H9 (cell line): ENCODE data around the gene ISY1. TPM values are rescaled to one million over a fixed set of nuclear protein-coding genes. Genes with fewer than 3 reads are reported as not detected.
A peak's percentile ranks its signal among the peaks of the same experiment; 100 is the strongest.

Experiments
- DNase-seq: peaks from one replicate; pipeline ENCODE4 v3.0.0-alpha.2; 2017
- H2AFZ ChIP-seq: one replicate; pipeline ENCODE4 v1.6.1; 2013; ENCODE audit warnings: mild to moderate bottlenecking, low read length, control low read depth, moderate library complexity
- H2AK5ac ChIP-seq: 2 replicates; pipeline ENCODE4 v1.6.1; 2013; ENCODE audit warnings: low read length, control low read depth, mixed read lengths; ENCODE audit not compliant: insufficient read length
- H2BK120ac ChIP-seq: one replicate; pipeline ENCODE4 v1.6.1; 2013; ENCODE audit warnings: low read depth, mild to moderate bottlenecking, low read length, control low read depth, inconsistent platforms; ENCODE audit not compliant: poor library complexity, severe bottlenecking
- H2BK12ac ChIP-seq: 2 replicates; pipeline ENCODE4 v1.6.1; 2013; ENCODE audit warnings: low read length, control low read depth, mixed read lengths, low read depth; ENCODE audit not compliant: insufficient read length
- H2BK15ac ChIP-seq: 2 replicates; pipeline ENCODE4 v1.6.1; 2013; ENCODE audit warnings: low read depth, low read length, control low read depth
- H2BK20ac ChIP-seq: one replicate; pipeline ENCODE4 v1.6.1; 2013; ENCODE audit warnings: low read depth, mild to moderate bottlenecking, low read length, control low read depth, inconsistent platforms; ENCODE audit not compliant: poor library complexity, severe bottlenecking
- H2BK5ac ChIP-seq: 2 replicates; pipeline ENCODE4 v1.6.1; 2013; ENCODE audit warnings: low read length, control low read depth, mixed read lengths; ENCODE audit not compliant: insufficient read length
- H3K14ac ChIP-seq: 2 replicates; pipeline ENCODE4 v1.6.1; 2013; ENCODE audit warnings: low read length, control low read depth; ENCODE audit not compliant: insufficient read depth
- H3K18ac ChIP-seq: 2 replicates; pipeline ENCODE4 v1.6.1; 2013; ENCODE audit warnings: low read depth, mild to moderate bottlenecking, mixed read lengths, low read length, control low read depth; ENCODE audit not compliant: insufficient read length
- H3K23ac ChIP-seq: 2 replicates; pipeline ENCODE4 v1.6.1; 2013; ENCODE audit warnings: low read length, control low read depth, mixed read lengths, low read depth; ENCODE audit not compliant: insufficient read length
- H3K23me2 ChIP-seq: 2 replicates; pipeline ENCODE4 v1.6.1; 2013; ENCODE audit warnings: low read depth, mild to moderate bottlenecking, mixed read lengths, low read length, control low read depth; ENCODE audit not compliant: insufficient read length, poor library complexity, severe bottlenecking
- H3K27ac ChIP-seq: 2 replicates; pipeline ENCODE4 v1.5.1; 2013; ENCODE audit warnings: low read length, control low read depth, mixed read lengths, low read depth; ENCODE audit not compliant: insufficient read length
- H3K27me3 ChIP-seq: 2 replicates; pipeline ENCODE4 v1.6.1; 2013; ENCODE audit warnings: low read length, control low read depth, inconsistent platforms; ENCODE audit not compliant: insufficient read depth
- H3K4ac ChIP-seq: 2 replicates; pipeline ENCODE4 v1.6.1; 2013; ENCODE audit warnings: low read depth, mild to moderate bottlenecking, control low read depth, inconsistent platforms, low read length, moderate library complexity
- H3K4me1 ChIP-seq: 2 replicates; pipeline ENCODE4 v1.6.1; 2013; ENCODE audit warnings: low read length, control low read depth, inconsistent platforms; ENCODE audit not compliant: insufficient read depth
- H3K4me2 ChIP-seq: 2 replicates; pipeline ENCODE4 v1.6.1; 2013; ENCODE audit warnings: low read length, control low read depth, mixed read lengths; ENCODE audit not compliant: insufficient read length, insufficient read depth
- H3K56ac ChIP-seq: 2 replicates; pipeline ENCODE4 v1.6.1; 2013; ENCODE audit warnings: low read depth, mild to moderate bottlenecking, mixed read lengths, low read length, control low read depth; ENCODE audit not compliant: insufficient read length
- H3K79me1 ChIP-seq: 2 replicates; pipeline ENCODE4 v1.6.1; 2013; ENCODE audit warnings: low read depth, mild to moderate bottlenecking, moderate library complexity, low read length, control low read depth, inconsistent platforms; ENCODE audit not compliant: insufficient read depth, poor library complexity, severe bottlenecking
- H3K79me2 ChIP-seq: 2 replicates; pipeline ENCODE4 v1.6.1; 2013; ENCODE audit warnings: low read length, control low read depth, inconsistent platforms; ENCODE audit not compliant: insufficient read depth
- H3K9ac ChIP-seq: 2 replicates; pipeline ENCODE4 v1.6.1; 2013; ENCODE audit warnings: low read length, control low read depth, mixed read lengths; ENCODE audit not compliant: insufficient read length; ENCODE audit errors: extremely low read depth
- H3K9me3 ChIP-seq: one replicate; pipeline ENCODE4 v1.6.1; 2013; ENCODE audit warnings: low read depth, low read length, inconsistent platforms; ENCODE audit not compliant: control insufficient read depth
- H3T11ph ChIP-seq: one replicate; pipeline ENCODE4 v1.6.1; 2013; ENCODE audit warnings: mild to moderate bottlenecking, low read length, control low read depth, inconsistent platforms
- H4K20me1 ChIP-seq: one replicate; pipeline ENCODE4 v1.6.1; 2013; ENCODE audit not compliant: control insufficient read depth, insufficient read length, insufficient read depth
- H4K5ac ChIP-seq: 2 replicates; pipeline ENCODE4 v1.6.1; 2013; ENCODE audit warnings: low read depth, mild to moderate bottlenecking, mixed read lengths, low read length, control low read depth; ENCODE audit not compliant: insufficient read length
- H4K8ac ChIP-seq: replicated peaks from 2 replicates; pipeline ENCODE4 v1.6.1; 2013; ENCODE audit warnings: low read length, control low read depth, mixed read lengths, low read depth; ENCODE audit not compliant: insufficient read length
- H4K91ac ChIP-seq: 2 replicates; pipeline ENCODE4 v1.6.1; 2013; ENCODE audit warnings: low read depth, mild to moderate bottlenecking, moderate library complexity, mixed read lengths, low read length, control low read depth; ENCODE audit not compliant: insufficient read length
- H3K27ac Mint-ChIP-seq, 3 experiments: 2 replicates in 2 of 3; 3 replicates in 1 of 3; pipeline ENCODE4 v1.8.0; 2020 to 2021; ENCODE audit warnings: mixed read lengths in 3 of 3, mild to moderate bottlenecking in 1 of 3, moderate library complexity in 1 of 3
- H3K27me3 Mint-ChIP-seq: 2 replicates; pipeline ENCODE4 v1.8.0; 2021; ENCODE audit warnings: low read depth, mild to moderate bottlenecking, moderate library complexity, mixed read lengths
- H3K36me3 Mint-ChIP-seq, 3 experiments: 2 replicates in 2 of 3; 3 replicates in 1 of 3; pipeline ENCODE4 v1.8.0; 2020 to 2021; ENCODE audit warnings: low read depth in 3 of 3, mixed read lengths in 3 of 3; ENCODE audit not compliant: insufficient read depth in 1 of 3
- H3K4me1 Mint-ChIP-seq, 2 experiments: 2 replicates each; pipeline ENCODE4 v1.8.0; 2020; ENCODE audit warnings: mixed read lengths in 2 of 2
- H3K4me3 Mint-ChIP-seq, 2 experiments: 2 replicates in 1 of 2; 3 replicates in 1 of 2; pipeline ENCODE4 v1.8.0; 2020 to 2021; ENCODE audit warnings: mild to moderate bottlenecking in 2 of 2, mixed read lengths in 2 of 2, moderate library complexity in 1 of 2
- H3K9me3 Mint-ChIP-seq, 2 experiments: 2 replicates in 1 of 2; 3 replicates in 1 of 2; pipeline ENCODE4 v1.8.0; 2020; ENCODE audit warnings: mild to moderate bottlenecking in 2 of 2, mixed read lengths in 2 of 2, moderate library complexity in 1 of 2
- CTCF ChIP-seq: fragments of 200-600 bp; sonication (generic); conservative IDR thresholded peaks from 3 replicates; pipeline ENCODE4 v1.8.0; 2021; ENCODE audit warnings: antibody characterized with exemption, mild to moderate bottlenecking
- WGBS: extraction: QIAGEN DNeasy Blood & Tissue Kit; methylation state at CpG from one replicate; pipeline ENCODE4 v1.1.7; 2013; ENCODE audit warnings: missing lambda C conversion rate, low lambda C conversion rate, mixed read lengths; ENCODE audit not compliant: insufficient read length; ENCODE audit errors: extremely low coverage; 5-methylcytosine and 5-hydroxymethylcytosine counted together
- total RNA-seq: library from RNA; stranded (reverse); gene quantifications from 2 replicates; pipeline ENCODE4 v1.2.1, GENCODE V29; 2021

Gene ISY1
- total RNA-seq, 1 experiment from 2014 or later = 28.1 TPM

DNA sequence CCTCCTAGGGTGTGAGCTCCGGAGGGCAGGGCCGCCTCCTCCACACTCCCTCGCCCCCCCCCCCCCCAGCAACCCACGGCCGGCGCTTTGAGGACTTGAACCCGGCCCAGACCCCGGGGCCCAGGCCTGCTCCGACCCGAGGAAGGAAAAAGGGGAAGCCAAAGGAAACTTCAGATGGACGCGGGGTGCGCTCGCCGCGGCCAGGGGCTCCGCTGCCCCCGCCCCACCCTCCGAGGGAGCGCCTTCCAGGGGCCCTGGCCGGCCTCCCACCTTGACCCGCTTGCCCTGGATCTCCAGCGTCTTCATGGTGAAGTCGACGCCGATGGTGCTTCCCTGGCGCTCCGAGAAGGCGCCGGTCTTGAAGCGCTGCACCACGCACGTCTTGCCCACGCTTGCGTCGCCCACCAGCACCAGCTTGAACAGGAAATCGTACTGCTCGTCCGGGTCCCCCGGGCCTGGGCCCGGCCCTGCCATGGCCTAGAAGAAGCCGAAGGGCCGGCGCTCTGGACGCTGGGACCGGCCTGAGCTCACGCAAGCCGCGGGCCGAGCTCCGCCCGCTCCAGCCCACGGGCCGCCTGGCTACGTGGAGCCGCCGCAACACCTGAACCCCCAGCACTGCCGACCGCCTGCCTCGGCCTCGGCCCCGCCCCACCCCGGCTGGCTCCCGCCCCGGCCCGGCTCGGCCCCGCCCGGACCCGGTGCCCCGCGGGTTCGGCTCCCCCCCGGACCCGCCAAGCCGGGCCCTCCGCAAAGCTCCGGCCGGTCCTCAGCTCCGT is 39.7 kb downstream of the ISY1 start:
- Histone ChIP-seq H2BK15ac (no peak overlapping the region), H3K79me2 (peaks cover 10% of the 10 kb centered on the region; the same call in 1 of the 2 replicates), H2BK120ac (no peak overlapping the region), H4K8ac (no peak overlapping the region), H3K9ac (peak overlapping the region; percentile 30), H4K91ac (no peak overlapping the region), H3K27ac (no peak overlapping the region), H3K4me1 (peaks cover 4% of the 10 kb centered on the region; the same call in 1 of the 2 replicates), H4K5ac (no peak overlapping the region), H2BK5ac (no peak overlapping the region), H3T11ph (no peak overlapping the region), H3K79me1 (no peaks in the 10 kb centered on the region), H4K20me1 (no peaks in the 10 kb centered on the region), H3K56ac (no peak overlapping the region), H3K23ac (no peak overlapping the region), H3K14ac (peak overlapping the region; percentile 75; the same call in 1 of the 2 replicates), H3K23me2 (peaks cover 10% of the 10 kb centered on the region), H3K18ac (no peak overlapping the region), H2BK12ac (no peak overlapping the region), H2AK5ac (no peak overlapping the region), H2AFZ (no peak overlapping the region), H2BK20ac (no peak overlapping the region), H3K9me3 (no peaks in the 10 kb centered on the region), H3K4ac (no peak overlapping the region), H3K27me3 (no peaks in the 10 kb centered on the region), H3K4me2 (peak overlapping the region; percentile 84)
- Mint-ChIP-seq H3K27me3 (no peaks in the 10 kb centered on the region; the same call in none of the 2 replicates), H3K4me3 (peak overlapping the region; percentile 82 to 91), H3K36me3 (peaks cover 0 to 4% (median under 1%) of the 10 kb centered on the region in 3 experiments; a peak in 5 of 7 replicates), H3K27ac (peak overlapping the region in 2 of 3 experiments; percentile 67 to 87; a peak in 2 of 7 replicates), H3K4me1 (peaks cover 37 to 43% of the 10 kb centered on the region in 2 experiments), H3K9me3 (no peaks in the 10 kb centered on the region)
- no peak for TF ChIP-seq CTCF
- WGBS = no CpG with 5 or more reads among the region's 80 CpGs
- DNase-seq = no peak
